OCI-LY7 (cell line): ENCODE results near the gene ELOVL5. TPM values are rescaled to one million over a fixed set of nuclear protein-coding genes. Genes with fewer than 3 reads are reported as not detected.

Experiments used
- BruUV-seq: library from RNA; stranded (reverse); fragments of 400-500 nt; replicated peaks from 2 replicates; lab custom pipeline; 2021; lab: Mats Ljungman, UMichigan
- CTCF ChIA-PET: fragments of 300-600 bp; sonication (Branson Sonifier 250); formaldehyde crosslinking; loops from one replicate; lab custom pipeline; 2022; ENCODE audit warnings: antibody characterized with exemption; ENCODE audit not compliant: unreplicated experiment; lab: Charles Lee
- POLR2A ChIA-PET: fragments of 300-600 bp; sonication (Branson Sonifier 250); formaldehyde crosslinking; loops from one replicate; lab custom pipeline; 2022; ENCODE audit warnings: antibody characterized with exemption; lab: Charles Lee
- DNase-seq: peaks from one replicate; pipeline ENCODE4 v3.0.0-alpha.2; 2015; ENCODE audit warnings: low spot score
- H2AFZ ChIP-seq: fragments of 200-600 bp; sonication (generic), shearing (Covaris generic); 2 replicates; pipeline ENCODE4 v1.6.1; 2014; ENCODE audit warnings: mild to moderate bottlenecking, antibody characterized with exemption, low read length, moderate library complexity
- H3K27ac ChIP-seq: fragments of 200-600 bp; sonication (generic); 2 replicates; pipeline ENCODE4 v1.5.1; 2014; ENCODE audit warnings: mixed run types, low read depth, mild to moderate bottlenecking, moderate library complexity, low read length, inconsistent platforms; ENCODE audit not compliant: poor library complexity, severe bottlenecking
- H3K36me3 ChIP-seq: fragments of 200-600 bp; sonication (generic); 2 replicates; pipeline ENCODE4 v1.6.1; 2014; ENCODE audit warnings: mild to moderate bottlenecking, antibody characterized with exemption, low read length, moderate library complexity, mixed read lengths; ENCODE audit not compliant: insufficient read depth
- H3K4me1 ChIP-seq: fragments of 200-600 bp; sonication (generic); 2 replicates; pipeline ENCODE4 v1.5.1; 2014; ENCODE audit warnings: mild to moderate bottlenecking, low read length; ENCODE audit not compliant: insufficient read depth, poor library complexity, severe bottlenecking
- H3K4me2 ChIP-seq: fragments of 200-600 bp; sonication (generic); 2 replicates; pipeline ENCODE4 v1.6.1; 2014; ENCODE audit warnings: mild to moderate bottlenecking, low read length
- H3K4me3 ChIP-seq: fragments of 200-600 bp; sonication (generic); 2 replicates; pipeline ENCODE4 v1.5.1; 2014; ENCODE audit warnings: mild to moderate bottlenecking, low read depth, low read length; ENCODE audit not compliant: poor library complexity, severe bottlenecking
- H3K79me2 ChIP-seq: fragments of 200-600 bp; sonication (generic); 2 replicates; pipeline ENCODE4 v1.6.1; 2016; ENCODE audit warnings: low read depth, mild to moderate bottlenecking, low read length, moderate library complexity, mixed read lengths; ENCODE audit not compliant: insufficient read depth
- H3K9me2 ChIP-seq: fragments of 200-600 bp; sonication (generic); 2 replicates; pipeline ENCODE4 v1.6.1; 2016; ENCODE audit warnings: mild to moderate bottlenecking, low read length, mixed read lengths; ENCODE audit not compliant: insufficient read depth
- H3K9me3 ChIP-seq: fragments of 200-600 bp; sonication (generic); 2 replicates; pipeline ENCODE4 v1.6.1; 2014; ENCODE audit warnings: mild to moderate bottlenecking, mixed run types, low read length, mixed read lengths
- H4K20me1 ChIP-seq: fragments of 200-600 bp; sonication (generic); 2 replicates; pipeline ENCODE4 v1.6.1; 2014; ENCODE audit warnings: mild to moderate bottlenecking, antibody characterized with exemption, low read length, moderate library complexity, mixed read lengths; ENCODE audit not compliant: insufficient read depth
- CTCF ChIP-seq: fragments of 200-600 bp; sonication (generic); conservative IDR thresholded peaks from 2 replicates; pipeline ENCODE4 v1.5.1; 2014; ENCODE audit warnings: mild to moderate bottlenecking, antibody characterized with exemption, low read length, moderate library complexity, mixed read lengths
- EZH2phosphoT487 ChIP-seq: fragments of 200-600 bp; sonication (generic); IDR thresholded peaks from 2 replicates; pipeline ENCODE4 v1.6.1; 2018; ENCODE audit warnings: low read depth, borderline replicate concordance, mild to moderate bottlenecking, mixed run types, antibody characterized with exemption, low read length, moderate library complexity, mixed read lengths
- intact Hi-C: fragments of 100-400 bp; cut with micrococcal nuclease; formaldehyde crosslinking; loops from one replicate; pipeline ENCODE4 v1.10.0; 2022; ENCODE audit not compliant: unreplicated experiment
- total RNA-seq, 2 experiments: library from RNA; depleted of rRNA in 1 of 2; stranded (reverse); fragments of >200 nt in 1 of 2; shearing (Covaris generic) in 1 of 2; gene quantifications; 2 replicates each; pipeline ENCODE4 v1.2.3, GENCODE V29; 2014 to 2022

Gene ELOVL5
- total RNA-seq, 2 experiments from 2014 or later = 66.8 to 97.1 TPM

- Histone ChIP-seq H2AFZ (no peak overlapping the region), H3K9me2 (no peaks in the 10 kb centered on the region), H4K20me1 (peaks cover 21% of the 10 kb centered on the region), H3K4me2 (no peak overlapping the region; the same call in 1 of the 2 replicates), H3K4me3 (no peak overlapping the region), H3K36me3 (peaks cover 36% of the 10 kb centered on the region), H3K27ac (no peak overlapping the region), H3K4me1 (peaks cover 54% of the 10 kb centered on the region), H3K9me3 (peaks cover 2% of the 10 kb centered on the region; the same call in 1 of the 2 replicates), H3K79me2 (peaks cover 100% of the 10 kb centered on the region)
- no peak for DNase-seq
- CTCF ChIA-PET = no interaction called here
- intact Hi-C loops = no loop called here
- POLR2A ChIA-PET = interaction anchor here (0.9 to 1.3 kb wide), 2 partner anchors 14 to 15 kb away, joined by 3 read pairs; no protein-coding TSS in a partner anchor
- TF ChIP-seq CTCF = no peak
- no peak for TF ChIP-seq EZH2phosphoT487
- no TSS peak for BruUV-seq
These were observed 22.3 kb downstream of the ELOVL5 start for GRCh38 chr6:53326372-53327016.

- ChIA-PET POLR2A (interaction anchor here (0.9 to 1.3 kb wide), 2 partner anchors 13 to 16 kb away, joined by 3 read pairs; no protein-coding TSS in a partner anchor), CTCF (no interaction called here)
- no peaks in the 10 kb centered on the region for H3K9me2 ChIP-seq
- no peak overlapping the region for H3K27ac ChIP-seq
- no peak overlapping the region for H3K4me3 ChIP-seq
- peaks cover 51% of the 10 kb centered on the region for H3K4me1 ChIP-seq
- intact Hi-C loops = no loop called here
- H3K9me3 ChIP-seq = no peaks in the 10 kb centered on the region
- H4K20me1 ChIP-seq = peaks cover 21% of the 10 kb centered on the region
- H3K36me3 ChIP-seq = peaks cover 37% of the 10 kb centered on the region
- no peak for TF ChIP-seq CTCF
- no peak for TF ChIP-seq EZH2phosphoT487
- BruUV-seq = no TSS peak
- DNase-seq = no peak
- H2AFZ ChIP-seq = no peak overlapping the region
- no peak overlapping the region for H3K4me2 ChIP-seq
- H3K79me2 ChIP-seq = peaks cover 100% of the 10 kb centered on the region
These were observed 23.0 kb downstream of the ELOVL5 start for GRCh38 chr6:53325785-53326184.
